Naive thymus-derived CD8-positive, alpha-beta T cell (primary cell): ENCODE results near the gene HS6ST2. TPM values are rescaled to one million over a fixed set of nuclear protein-coding genes. Genes with fewer than 3 reads are reported as not detected.
"Not testable (repeated sequence)": the region's sequence is repeated elsewhere in the genome, so short reads cannot be mapped to it uniquely, and the experiment has no call there.

Experiments used
- ATAC-seq, 2 donors: fragments of 150-1000 bp; cut with Tn5 transposase in 1 of 2; sonication (Bioruptor Pico), chemical (Tn5 transposase) in 1 of 2; 1 replicate in 1 of 2; 2 replicates in 1 of 2; pipeline ENCODE4 v1.10.0; 2021; ENCODE audit warnings: mild to moderate bottlenecking in 2 of 2, moderate library complexity in 2 of 2
- POLR2A ChIA-PET: fragments of 350-600 bp; sonication (Branson Sonifier 250); formaldehyde crosslinking; loops from one replicate; lab custom pipeline; 2021; ENCODE audit warnings: antibody characterized with exemption; lab: Charles Lee
- DNase-seq, 10 donors: peaks; one replicate each; pipeline versions ENCODE4 v3.0.0 to v3.0.0-alpha.2; 2020 to 2022
- H3K27ac Mint-ChIP-seq, 10 donors: one replicate each; pipeline ENCODE4 v1.8.0; 2020 to 2022; ENCODE audit warnings: mild to moderate bottlenecking in 10 of 10, mixed read lengths in 10 of 10, moderate library complexity in 4 of 10, inconsistent platforms in 1 of 10
- H3K27me3 Mint-ChIP-seq, 5 donors: one replicate each; pipeline ENCODE4 v1.8.0; 2021 to 2022; ENCODE audit warnings: mixed read lengths in 5 of 5
- H3K36me3 Mint-ChIP-seq, 3 donors: one replicate each; pipeline ENCODE4 v1.8.0; 2020 to 2022; ENCODE audit warnings: mixed read lengths in 3 of 3, mild to moderate bottlenecking in 2 of 3, inconsistent platforms in 1 of 3
- H3K4me1 Mint-ChIP-seq, 4 donors: one replicate each; pipeline ENCODE4 v1.8.0; 2021 to 2022; ENCODE audit warnings: mixed read lengths in 4 of 4
- H3K4me3 Mint-ChIP-seq, 10 donors: one replicate each; pipeline ENCODE4 v1.8.0; 2020 to 2022; ENCODE audit warnings: mild to moderate bottlenecking in 10 of 10, mixed read lengths in 10 of 10, moderate library complexity in 6 of 10, inconsistent platforms in 1 of 10
- H3K9me3 Mint-ChIP-seq, 9 donors: one replicate each; pipeline ENCODE4 v1.8.0; 2020 to 2022; ENCODE audit warnings: mixed read lengths in 9 of 9, mild to moderate bottlenecking in 3 of 9, inconsistent platforms in 1 of 9, moderate library complexity in 1 of 9
- polyA plus RNA-seq, 3 donors: library from polyadenylated mRNA; unstranded; fragments of 300-500 nt; fragmentation: Illumina TruSeq; gene quantifications; one replicate each; pipeline ENCODE4 v1.2.3, GENCODE V29; 2021
- total RNA-seq, 8 experiments: library from RNA in 2 of 8; stranded (reverse) in 2 of 8; gene quantifications; one replicate each; pipeline ENCODE4 v1.2.3 and lab custom pipeline; 2021 to 2026

Gene HS6ST2
- total RNA-seq (not detected), polyA plus RNA-seq (not detected), total RNA-seq (lab: John Stamatoyannopoulos, UW) (0 to 0.59 (median 0) reads per million in 6 experiments)

DNA sequence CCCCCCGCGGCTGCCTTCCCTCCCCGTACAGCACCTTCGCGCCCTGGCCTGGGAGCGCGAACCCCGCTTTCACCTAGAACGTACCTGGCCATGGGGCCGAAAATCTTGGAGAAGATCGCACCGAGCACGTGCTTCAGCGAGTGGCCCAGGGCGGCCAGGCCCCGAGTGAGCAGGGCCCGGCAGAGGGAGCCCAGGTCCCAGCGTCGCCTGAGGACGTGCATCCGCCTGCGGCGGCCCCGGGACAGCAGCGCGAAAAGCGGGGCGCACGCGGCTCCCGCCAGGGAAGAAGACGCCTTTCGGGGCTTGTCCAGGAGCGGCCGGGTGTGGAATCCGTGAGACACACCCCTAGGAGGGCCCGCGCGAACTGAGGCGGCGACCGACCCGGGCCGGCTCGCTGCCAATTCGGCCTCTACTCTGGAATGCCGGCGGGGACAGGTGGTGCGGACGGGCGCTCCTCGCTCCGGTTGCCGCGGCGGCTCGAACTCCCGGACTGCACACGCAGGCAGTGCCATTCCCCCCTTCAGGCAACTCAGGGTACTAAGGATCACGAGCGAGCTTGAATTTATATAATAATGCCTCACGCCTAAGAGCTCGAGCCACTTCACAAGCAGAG, at the start of gene HS6ST2:
TSS of gene HS6ST2 (minus strand) at position 539 of the 613 bp plus-strand sequence.
- Mint-ChIP-seq H3K4me1 (peaks cover 3 to 9% (median 6%) of the 10 kb centered on the region in 4 donors), H3K4me3 (peak within 1 kb of the TSS; percentile 15 to 71 (median 54))

DNA sequence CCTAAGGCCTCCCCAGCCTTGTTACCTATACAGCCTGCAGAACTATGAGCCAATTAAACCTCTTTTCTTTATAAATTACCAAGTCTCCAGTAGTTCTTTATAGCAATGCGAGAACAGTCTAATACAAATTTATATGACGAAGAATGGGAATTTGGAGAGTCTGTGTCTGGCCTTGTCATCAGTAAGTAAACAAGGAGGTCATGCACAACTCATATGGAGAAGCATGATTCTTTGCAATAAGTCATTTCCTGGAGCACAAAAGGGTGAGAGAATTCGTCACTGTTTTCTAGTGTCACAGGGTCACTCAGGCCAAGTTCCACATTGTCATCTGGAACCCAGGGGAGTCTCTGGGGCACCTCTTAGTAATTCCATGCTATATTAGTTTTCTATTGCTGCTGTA, 49.0 kb upstream of the HS6ST2 start:
- no peak overlapping the region for H3K4me3 Mint-ChIP-seq
- POLR2A ChIA-PET, result no interaction called here
- no peak overlapping the region for H3K27ac Mint-ChIP-seq
- H3K4me1 Mint-ChIP-seq, result no peaks in the 10 kb centered on the region
- ATAC-seq, result no peak
- H3K9me3 Mint-ChIP-seq, result peaks cover 0 to 21% (median 0%) of the 10 kb centered on the region in 9 donors
- peaks cover 0 to 8% (median 0%) of the 10 kb centered on the region in 5 donors for H3K27me3 Mint-ChIP-seq
- DNase-seq, result no peak
- H3K36me3 Mint-ChIP-seq, result no peaks in the 10 kb centered on the region

More for the DNA sequence above, at the start of gene HS6ST2:
- Mint-ChIP-seq H3K36me3 (peaks cover 0 to 2% (median 0%) of the 10 kb centered on the region in 3 donors), H3K27me3 (peaks cover 4 to 43% (median 22%) of the 10 kb centered on the region in 5 donors), H3K9me3 (no peaks in the 10 kb centered on the region), H3K27ac (no peak within 1 kb of the TSS)
- ATAC-seq (no peak), DNase-seq (no peak)
- POLR2A ChIA-PET, result no interaction called here

DNA sequence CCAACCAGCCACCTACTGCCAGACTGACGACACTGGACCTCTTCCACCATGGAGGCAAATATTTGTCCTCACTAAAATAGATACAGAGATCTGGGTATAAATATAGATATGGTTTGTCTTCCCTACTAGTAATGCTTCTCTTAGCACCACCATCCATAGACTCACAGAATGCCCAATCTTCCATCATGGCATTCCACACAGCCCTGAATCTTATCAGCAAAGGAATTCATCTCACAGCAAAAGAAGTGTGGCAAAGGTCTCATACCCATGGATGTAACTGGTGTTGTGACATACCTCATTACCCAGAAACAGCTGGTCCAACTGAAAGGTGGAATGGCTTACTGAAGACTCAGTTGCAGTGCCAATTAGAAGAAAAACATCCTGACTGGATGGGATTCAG, 47.2 kb upstream of the HS6ST2 start:
- H3K4me3 Mint-ChIP-seq, result no peak overlapping the region
- peaks cover 0 to 21% (median 0%) of the 10 kb centered on the region in 9 donors for H3K9me3 Mint-ChIP-seq
- DNase-seq, result no peak
- no peaks in the 10 kb centered on the region for H3K4me1 Mint-ChIP-seq
- POLR2A ChIA-PET, result no interaction called here
- ATAC-seq, result no peak
- no peaks in the 10 kb centered on the region for H3K36me3 Mint-ChIP-seq
- peaks cover 0 to 8% (median 0%) of the 10 kb centered on the region in 5 donors for H3K27me3 Mint-ChIP-seq
- H3K27ac Mint-ChIP-seq, result no peak overlapping the region

DNA sequence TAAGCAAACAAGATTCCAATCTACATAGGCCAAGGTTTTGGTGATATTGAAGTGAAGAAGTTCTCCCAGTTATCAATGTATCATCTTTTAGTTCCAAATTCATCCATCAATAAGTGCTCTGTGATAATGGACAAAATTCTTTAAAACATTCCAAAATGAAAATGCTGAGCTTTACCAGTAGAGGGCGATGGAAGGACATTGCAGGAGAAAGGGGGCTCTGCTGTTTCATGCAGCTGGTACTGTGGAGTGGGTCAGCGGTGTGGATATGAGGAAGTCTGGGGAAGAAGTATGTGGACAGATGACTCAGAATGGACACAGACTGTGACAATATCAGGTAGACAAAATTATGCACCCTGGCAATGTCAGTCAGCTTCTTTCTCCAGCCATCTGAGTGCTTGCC, 46.6 kb upstream of the HS6ST2 start:
- Mint-ChIP-seq H3K9me3 (peaks cover 0 to 20% (median 0%) of the 10 kb centered on the region in 9 donors), H3K4me3 (no peak overlapping the region)
- POLR2A ChIA-PET, result no interaction called here

DNA sequence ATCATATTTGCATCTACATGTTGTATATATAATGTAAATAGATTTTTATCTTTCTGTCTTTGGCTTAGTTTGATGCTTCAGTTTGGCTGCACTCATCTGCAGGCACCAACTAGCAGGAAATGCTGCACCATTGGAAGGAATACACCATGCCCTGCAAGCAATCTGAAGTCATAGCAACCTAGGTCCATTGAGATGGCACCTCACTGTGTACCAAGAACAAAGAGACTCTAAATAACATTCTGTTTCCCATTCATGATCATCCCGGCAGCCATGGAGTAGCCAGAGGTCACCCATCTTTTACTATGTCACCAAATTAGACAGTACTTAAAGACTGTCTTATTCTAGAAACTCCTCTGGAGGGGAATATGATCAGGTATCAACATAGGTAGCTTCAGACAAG, 40.8 kb upstream of the HS6ST2 start:
- no peak for ATAC-seq
- Mint-ChIP-seq H3K4me1 (no peaks in the 10 kb centered on the region), H3K4me3 (no peak overlapping the region), H3K27ac (no peak overlapping the region), H3K36me3 (no peaks in the 10 kb centered on the region), H3K27me3 (peaks cover 0 to 8% (median 0%) of the 10 kb centered on the region in 5 donors), H3K9me3 (no peaks in the 10 kb centered on the region)
- DNase-seq, result no peak
- POLR2A ChIA-PET, result no interaction called here

More for the DNA sequence above, 46.6 kb upstream of the HS6ST2 start:
- Mint-ChIP-seq H3K4me1 (no peaks in the 10 kb centered on the region), H3K27me3 (peaks cover 0 to 8% (median 0%) of the 10 kb centered on the region in 5 donors), H3K36me3 (no peaks in the 10 kb centered on the region), H3K27ac (no peak overlapping the region)
- DNase-seq, result peak in 1 of 10 donors; percentile 6
- no peak for ATAC-seq

DNA sequence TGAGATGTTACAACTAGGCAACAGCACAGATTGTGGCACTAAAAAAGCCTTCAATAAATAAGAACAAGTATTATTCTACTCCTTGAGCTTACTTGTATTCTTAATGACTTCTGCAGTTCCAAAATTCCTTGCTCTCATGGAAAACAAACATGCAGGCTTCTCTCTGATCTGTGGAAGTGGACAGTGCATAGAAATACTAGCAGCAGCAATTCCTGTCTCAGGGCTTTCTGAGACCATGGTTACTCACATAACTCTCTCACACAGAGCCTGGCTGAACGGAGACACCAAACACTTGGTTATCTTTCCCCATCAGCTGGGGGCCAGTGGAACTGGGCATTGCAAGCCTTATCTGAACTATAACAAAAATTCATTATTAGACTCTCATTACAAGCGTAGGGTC, 32.4 kb upstream of the HS6ST2 start:
- POLR2A ChIA-PET, result no interaction called here
- H3K4me3 Mint-ChIP-seq, result no peak overlapping the region
- H3K27ac Mint-ChIP-seq, result no peak overlapping the region
- H3K27me3 Mint-ChIP-seq, result no peaks in the 10 kb centered on the region
- no peaks in the 10 kb centered on the region for H3K36me3 Mint-ChIP-seq
- no peaks in the 10 kb centered on the region for H3K9me3 Mint-ChIP-seq
- ATAC-seq (no peak), DNase-seq (no peak)
- H3K4me1 Mint-ChIP-seq, result no peaks in the 10 kb centered on the region

DNA sequence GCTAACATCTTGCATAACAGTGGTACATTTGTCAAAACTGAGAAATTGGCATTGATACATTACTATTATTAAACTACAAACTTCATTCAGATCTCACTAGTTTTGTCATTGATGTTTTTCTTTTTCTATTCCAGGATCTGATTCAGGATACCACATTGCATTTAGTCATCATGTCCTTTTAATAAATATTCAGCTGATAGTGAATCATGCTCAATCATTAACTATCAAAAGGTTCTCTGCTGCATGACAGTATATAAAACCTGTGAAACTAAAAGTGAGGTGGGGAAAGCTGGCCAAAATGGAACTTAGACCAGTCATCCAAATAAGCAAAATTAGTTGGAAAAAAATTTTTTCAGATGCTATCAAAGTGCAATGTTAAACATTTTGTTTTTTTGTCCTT, 28.1 kb upstream of the HS6ST2 start:
- peaks cover 0 to 14% (median 9%) of the 10 kb centered on the region in 5 donors for H3K27me3 Mint-ChIP-seq
- POLR2A ChIA-PET, result no interaction called here
- ATAC-seq, result no peak
- no peaks in the 10 kb centered on the region for H3K9me3 Mint-ChIP-seq
- H3K36me3 Mint-ChIP-seq, result no peaks in the 10 kb centered on the region
- no peak overlapping the region for H3K27ac Mint-ChIP-seq
- no peak for DNase-seq
- H3K4me3 Mint-ChIP-seq, result no peak overlapping the region
- H3K4me1 Mint-ChIP-seq, result no peaks in the 10 kb centered on the region

DNA sequence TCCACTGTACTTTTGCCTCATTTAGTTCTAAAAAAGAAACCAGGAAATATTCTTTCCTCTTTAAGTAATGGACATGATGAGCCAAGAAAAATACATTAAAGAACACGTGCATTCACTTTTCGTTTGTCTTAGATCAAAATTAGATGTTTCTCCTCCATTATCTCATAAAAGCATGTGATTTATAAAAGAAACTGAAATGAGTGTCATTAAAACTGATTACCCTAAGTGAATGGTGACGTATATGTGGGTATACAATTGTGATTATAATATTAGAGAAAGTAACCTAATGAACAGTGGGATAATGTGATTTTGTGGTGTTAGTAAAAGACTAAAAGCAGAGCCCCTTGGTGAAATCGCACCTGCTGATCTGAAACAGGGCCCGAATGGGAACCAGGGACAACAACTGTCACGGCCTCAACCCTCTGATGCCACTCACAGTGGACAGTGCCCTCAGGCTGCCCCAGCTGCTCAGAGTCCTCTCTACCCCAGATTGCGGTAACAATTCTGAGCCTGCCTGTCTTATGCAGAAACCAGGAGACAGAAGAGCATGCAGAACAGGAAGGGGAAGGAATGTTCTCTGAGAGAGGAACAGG, 25.7 kb upstream of the HS6ST2 start:
- H3K4me3 Mint-ChIP-seq, result no peak overlapping the region
- no peak for DNase-seq
- H3K4me1 Mint-ChIP-seq, result no peaks in the 10 kb centered on the region
- H3K9me3 Mint-ChIP-seq, result no peaks in the 10 kb centered on the region
- H3K27me3 Mint-ChIP-seq, result peaks cover under 1 to 14% (median 9%) of the 10 kb centered on the region in 5 donors
- H3K36me3 Mint-ChIP-seq, result no peaks in the 10 kb centered on the region
- POLR2A ChIA-PET, result no interaction called here
- ATAC-seq, result no peak
- no peak overlapping the region for H3K27ac Mint-ChIP-seq

DNA sequence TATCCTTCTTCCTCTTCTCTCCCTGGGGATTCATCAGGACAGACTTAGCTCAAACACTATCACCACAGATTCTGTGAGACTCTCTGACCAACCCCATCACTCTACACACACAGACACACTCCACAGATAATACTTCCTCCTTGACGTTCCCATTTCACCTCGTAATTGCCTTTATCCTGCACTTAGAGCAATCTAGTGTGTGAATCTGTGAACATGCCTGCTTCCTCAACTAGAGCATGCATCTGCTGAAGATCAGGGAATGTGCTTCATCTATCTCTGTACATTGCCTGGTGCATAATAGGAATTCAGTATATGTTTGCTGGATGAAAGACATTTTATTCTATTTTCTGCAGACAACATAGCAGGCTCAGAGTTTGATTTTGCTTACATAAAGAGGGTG, 25.1 kb upstream of the HS6ST2 start:
- Mint-ChIP-seq H3K27me3 (peaks cover 1 to 14% (median 9%) of the 10 kb centered on the region in 5 donors), H3K9me3 (no peaks in the 10 kb centered on the region), H3K36me3 (no peaks in the 10 kb centered on the region), H3K27ac (no peak overlapping the region), H3K4me3 (no peak overlapping the region), H3K4me1 (no peaks in the 10 kb centered on the region)
- ATAC-seq, result no peak
- no peak for DNase-seq
- POLR2A ChIA-PET, result no interaction called here

DNA sequence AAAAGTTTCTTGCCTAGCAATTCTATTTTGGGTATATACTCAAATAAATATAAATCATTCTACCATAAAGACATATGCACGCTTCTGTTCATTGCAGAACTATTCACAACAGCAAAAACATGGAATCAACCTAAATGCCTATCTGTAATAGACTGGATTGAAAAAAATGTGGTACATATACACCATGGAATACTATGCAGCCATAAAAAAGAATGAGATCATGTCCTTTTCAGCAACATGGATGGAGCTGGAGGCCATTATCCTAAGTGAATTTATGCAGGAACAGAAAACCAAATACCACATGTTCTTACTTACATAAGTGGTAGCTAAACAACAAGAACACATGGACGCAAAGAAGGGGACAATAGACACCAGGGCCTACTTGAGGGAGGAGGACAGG, 21.6 kb upstream of the HS6ST2 start:
- peaks cover 4 to 11% (median 6%) of the 10 kb centered on the region in 5 donors for H3K27me3 Mint-ChIP-seq
- ATAC-seq, H3K27ac Mint-ChIP-seq, POLR2A ChIA-PET, DNase-seq, H3K4me3 Mint-ChIP-seq, H3K4me1 Mint-ChIP-seq, H3K36me3 Mint-ChIP-seq, H3K9me3 Mint-ChIP-seq: not testable (repeated sequence)

DNA sequence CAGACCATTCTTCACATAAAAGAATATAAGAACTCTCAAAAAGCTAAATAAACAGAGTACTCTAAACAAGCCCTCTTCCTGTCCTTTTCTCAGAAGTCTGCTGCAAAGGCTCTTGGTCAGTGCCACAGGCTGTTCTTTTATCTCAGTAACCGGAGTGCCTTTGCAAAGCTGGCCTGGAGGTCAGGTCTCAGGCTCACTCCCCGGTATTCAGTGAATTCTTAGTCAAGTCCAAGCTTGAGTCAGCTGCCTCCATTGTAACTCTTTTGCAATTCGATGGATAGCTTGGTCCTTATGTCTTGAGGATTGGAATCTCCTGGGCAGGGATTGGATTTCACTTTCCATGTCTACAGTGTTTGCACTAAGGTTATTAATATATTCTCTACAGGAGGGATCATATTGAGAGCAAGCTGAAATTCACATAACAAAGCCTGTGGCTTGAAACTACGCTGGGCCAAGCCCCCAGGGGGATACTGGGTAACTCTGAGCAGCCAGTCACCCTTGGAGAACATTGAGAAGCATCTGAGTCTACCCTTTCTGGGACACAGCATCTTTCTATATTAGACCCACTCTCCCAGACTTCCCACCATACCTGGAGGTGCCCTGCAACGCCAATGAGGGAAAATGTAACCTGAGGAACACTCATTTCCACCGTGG, 10.0 kb upstream of the HS6ST2 start:
- POLR2A ChIA-PET, result no interaction called here
- no peaks in the 10 kb centered on the region for H3K4me1 Mint-ChIP-seq
- no peak overlapping the region for H3K4me3 Mint-ChIP-seq
- H3K36me3 Mint-ChIP-seq, result no peaks in the 10 kb centered on the region
- H3K27me3 Mint-ChIP-seq, result peaks cover 0 to 12% (median 4%) of the 10 kb centered on the region in 5 donors
- DNase-seq (no peak), ATAC-seq (no peak)
- H3K27ac Mint-ChIP-seq, result no peak overlapping the region
- no peaks in the 10 kb centered on the region for H3K9me3 Mint-ChIP-seq

DNA sequence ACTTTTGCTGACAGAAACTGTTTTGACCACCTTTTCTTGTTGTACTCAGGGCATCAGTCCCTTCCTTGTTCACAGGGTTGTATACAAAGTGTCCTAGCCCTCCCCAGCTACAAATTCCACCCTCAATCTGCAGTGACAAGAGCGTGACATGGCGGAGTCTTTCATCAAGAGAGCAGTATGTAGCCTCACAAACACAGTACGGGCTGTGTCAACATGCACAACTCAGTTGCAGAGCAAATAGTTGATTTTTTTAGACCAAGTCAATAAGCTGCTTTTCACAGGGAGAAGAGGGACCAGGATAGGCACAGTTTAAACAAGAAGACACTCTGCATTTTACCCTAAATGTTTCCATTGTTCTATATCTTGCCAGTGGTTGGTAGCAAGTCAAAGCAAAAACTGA, 8.6 kb upstream of the HS6ST2 start:
- H3K27me3 Mint-ChIP-seq, result peaks cover 0 to 15% (median 2%) of the 10 kb centered on the region in 5 donors
- POLR2A ChIA-PET, result no interaction called here
- no peak overlapping the region for H3K4me3 Mint-ChIP-seq
- ATAC-seq (no peak), DNase-seq (no peak)
- no peak overlapping the region for H3K27ac Mint-ChIP-seq
- no peaks in the 10 kb centered on the region for H3K4me1 Mint-ChIP-seq
- no peaks in the 10 kb centered on the region for H3K36me3 Mint-ChIP-seq
- no peaks in the 10 kb centered on the region for H3K9me3 Mint-ChIP-seq

DNA sequence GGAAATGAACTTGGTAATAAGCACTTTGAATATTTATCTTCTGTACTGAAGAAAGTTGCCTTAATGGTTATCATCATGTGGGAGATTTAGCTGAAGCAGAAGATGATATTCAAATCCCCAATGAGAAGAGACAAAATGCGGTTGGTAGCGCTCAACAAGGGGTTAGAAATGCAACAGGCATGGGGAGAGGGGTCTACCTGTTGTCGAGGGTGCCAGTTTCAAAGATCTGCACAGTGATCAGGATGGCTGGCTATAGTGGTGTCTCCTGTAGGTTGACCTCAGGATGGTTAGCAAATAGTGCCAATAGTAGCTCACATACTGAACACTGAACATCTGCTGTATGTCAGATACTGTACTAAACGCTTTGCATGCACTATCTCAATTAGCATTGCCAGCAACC, 7.0 kb upstream of the HS6ST2 start:
- no peak overlapping the region for H3K27ac Mint-ChIP-seq
- H3K4me3 Mint-ChIP-seq, result no peak overlapping the region
- H3K27me3 Mint-ChIP-seq, result peaks cover 0 to 15% (median 4%) of the 10 kb centered on the region in 5 donors
- H3K9me3 Mint-ChIP-seq, result no peaks in the 10 kb centered on the region
- H3K4me1 Mint-ChIP-seq, result no peaks in the 10 kb centered on the region
- POLR2A ChIA-PET, result no interaction called here
- DNase-seq (no peak), ATAC-seq (no peak)
- no peaks in the 10 kb centered on the region for H3K36me3 Mint-ChIP-seq
